Ishikawa (cell line): ENCODE data around the gene EIF5.

ENCODE experiments used
- CEBPB ChIP-seq: IDR thresholded peaks from 2 replicates; pipeline ENCODE4 v1.6.1; 2012
- CREB1 ChIP-seq: IDR thresholded peaks from 2 replicates; pipeline ENCODE4 v1.6.1; 2012; ENCODE audit warnings: low read depth
- EGR1 ChIP-seq: IDR thresholded peaks from 2 replicates; pipeline ENCODE4 v1.6.1; 2012
- EP300 ChIP-seq: IDR thresholded peaks from 2 replicates; pipeline ENCODE4 v1.6.1; 2012; ENCODE audit warnings: borderline replicate concordance
- FOXM1 ChIP-seq: IDR thresholded peaks from 2 replicates; pipeline ENCODE4 v1.6.1; 2012; ENCODE audit warnings: low read depth, borderline replicate concordance
- MAX ChIP-seq: IDR thresholded peaks from 2 replicates; pipeline ENCODE4 v1.6.1; 2012
- NFIC ChIP-seq: IDR thresholded peaks from 2 replicates; pipeline ENCODE4 v1.6.1; 2012
- RAD21 ChIP-seq: IDR thresholded peaks from 2 replicates; pipeline ENCODE4 v1.6.1; 2012; ENCODE audit warnings: low read depth
- REST ChIP-seq: IDR thresholded peaks from 2 replicates; pipeline ENCODE4 v1.6.1; 2012; ENCODE audit warnings: low read depth, mild to moderate bottlenecking
- TAF1 ChIP-seq: IDR thresholded peaks from 2 replicates; pipeline ENCODE4 v1.6.1; 2012; ENCODE audit warnings: low read depth, mild to moderate bottlenecking
- TCF12 ChIP-seq: IDR thresholded peaks from 2 replicates; pipeline ENCODE4 v1.6.1; 2012; ENCODE audit warnings: low read depth
- TEAD4 ChIP-seq: IDR thresholded peaks from 2 replicates; pipeline ENCODE4 v1.6.1; 2012
- USF1 ChIP-seq: IDR thresholded peaks from 2 replicates; pipeline ENCODE4 v1.6.1; 2012
- YY1 ChIP-seq: IDR thresholded peaks from 2 replicates; pipeline ENCODE4 v1.6.1; 2012; ENCODE audit warnings: low read depth
- ZBTB7A ChIP-seq: IDR thresholded peaks from 2 replicates; pipeline ENCODE4 v1.6.1; 2012; ENCODE audit warnings: low read depth

The EIF5 gene

GRCh38 chr14:103312006-103312635 lies 21.9 kb upstream of the EIF5 start:
- TF ChIP-seq ZBTB7A (no peak), CREB1 (no peak), CEBPB (no peak), NFIC (no peak), YY1 (no peak), TEAD4 (no peak), REST (no peak), USF1 (no peak)

- TF ChIP-seq REST (no peak), EP300 (no peak), NFIC (no peak), CREB1 (no peak), EGR1 (no peak), USF1 (no peak), ZBTB7A (no peak), CEBPB (no peak), MAX (no peak), TEAD4 (no peak)
Observed at GRCh38 chr14:103313704-103314103, 20.3 kb upstream of the EIF5 start.

- TF ChIP-seq MAX (no peak), FOXM1 (no peak), NFIC (no peak), EP300 (no peak), TCF12 (no peak), USF1 (no peak), ZBTB7A (no peak), CEBPB (no peak), RAD21 (no peak), EGR1 (no peak), TAF1 (no peak), TEAD4 (no peak), REST (no peak)
Observed at GRCh38 chr14:103314496-103315277, 19.4 kb upstream of the EIF5 start.

- TF ChIP-seq ZBTB7A: no peak
- no peak for TF ChIP-seq CEBPB
- TF ChIP-seq TCF12: no peak
- no peak for TF ChIP-seq FOXM1
- no peak for TF ChIP-seq EGR1
- no peak for TF ChIP-seq TEAD4
- no peak for TF ChIP-seq REST
- TF ChIP-seq EP300: no peak
- no peak for TF ChIP-seq RAD21
- no peak for TF ChIP-seq MAX
- TF ChIP-seq YY1: no peak
- no peak for TF ChIP-seq TAF1
- TF ChIP-seq NFIC: no peak
- TF ChIP-seq CREB1: no peak
Observed at GRCh38 chr14:103315351-103315911, 18.6 kb upstream of the EIF5 start.
